PC-9 (cell line): ENCODE data around the gene KARS1.

ENCODE experiments used
- EZH2 ChIP-seq: fragments of 200-600 bp; sonication (generic); IDR thresholded peaks from 2 replicates; pipeline ENCODE4 v1.8.0; 2017; ENCODE audit warnings: antibody characterized with exemption, low read depth
- TF ChIP-seq, protein P1 (sequence below): fragments of 200-600 bp; sonication (generic); conservative IDR thresholded peaks from 2 replicates; pipeline ENCODE4 v1.6.1; 2017; ENCODE audit warnings: mixed run types, antibody characterized with exemption, mild to moderate bottlenecking, moderate library complexity

DNA sequence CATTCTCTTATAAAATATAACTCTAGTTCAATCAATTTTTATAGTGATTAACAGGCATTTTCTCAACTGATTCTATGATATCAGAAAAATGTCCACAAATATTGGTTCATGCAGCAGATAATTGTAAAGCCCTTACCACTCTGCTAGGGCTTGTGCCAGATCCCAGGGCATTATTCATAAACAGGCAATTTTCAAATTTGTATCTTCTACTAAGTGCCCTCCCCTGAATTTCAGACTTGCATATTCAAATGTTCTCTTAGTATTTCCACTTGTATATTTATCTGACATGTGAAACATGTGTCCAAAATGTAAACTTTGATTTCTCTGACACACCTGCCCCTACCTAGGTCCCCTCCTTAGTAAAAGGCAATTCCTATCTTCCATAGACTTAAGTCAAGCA lies 20.0 kb upstream of the KARS1 start:
- TF ChIP-seq, protein P1, sequence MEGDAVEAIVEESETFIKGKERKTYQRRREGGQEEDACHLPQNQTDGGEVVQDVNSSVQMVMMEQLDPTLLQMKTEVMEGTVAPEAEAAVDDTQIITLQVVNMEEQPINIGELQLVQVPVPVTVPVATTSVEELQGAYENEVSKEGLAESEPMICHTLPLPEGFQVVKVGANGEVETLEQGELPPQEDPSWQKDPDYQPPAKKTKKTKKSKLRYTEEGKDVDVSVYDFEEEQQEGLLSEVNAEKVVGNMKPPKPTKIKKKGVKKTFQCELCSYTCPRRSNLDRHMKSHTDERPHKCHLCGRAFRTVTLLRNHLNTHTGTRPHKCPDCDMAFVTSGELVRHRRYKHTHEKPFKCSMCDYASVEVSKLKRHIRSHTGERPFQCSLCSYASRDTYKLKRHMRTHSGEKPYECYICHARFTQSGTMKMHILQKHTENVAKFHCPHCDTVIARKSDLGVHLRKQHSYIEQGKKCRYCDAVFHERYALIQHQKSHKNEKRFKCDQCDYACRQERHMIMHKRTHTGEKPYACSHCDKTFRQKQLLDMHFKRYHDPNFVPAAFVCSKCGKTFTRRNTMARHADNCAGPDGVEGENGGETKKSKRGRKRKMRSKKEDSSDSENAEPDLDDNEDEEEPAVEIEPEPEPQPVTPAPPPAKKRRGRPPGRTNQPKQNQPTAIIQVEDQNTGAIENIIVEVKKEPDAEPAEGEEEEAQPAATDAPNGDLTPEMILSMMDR: no peak
- TF ChIP-seq EZH2: no peak
